HL-60 (cell line): ENCODE results near the gene RPP30.

Experiments used
- DNase-seq, 2 experiments: peaks; one replicate each; pipeline ENCODE4 v3.0.0-alpha.2; 2010 to 2020; ENCODE audit warnings: low read depth in 1 of 2, low spot score in 1 of 2
- H3K27ac ChIP-seq: fragments of 250-450 bp; sonication (Bioruptor Pico); replicated peaks from 2 replicates; pipeline ENCODE4 v1.5.1; 2020; ENCODE audit warnings: mild to moderate bottlenecking, moderate library complexity
- H3K27me3 ChIP-seq: fragments of 250-450 bp; sonication (Bioruptor Pico); 2 replicates; pipeline ENCODE4 v1.5.1; 2021; ENCODE audit warnings: mild to moderate bottlenecking, moderate library complexity; ENCODE audit not compliant: insufficient read depth, poor library complexity, severe bottlenecking
- H3K4me3 ChIP-seq: replicated peaks from 2 replicates; pipeline ENCODE4 v1.5.1; 2011; ENCODE audit warnings: mild to moderate bottlenecking, control low read depth, low read length; ENCODE audit not compliant: insufficient read depth
- CTCF ChIP-seq: IDR thresholded peaks from one replicate; pipeline ENCODE4 v1.5.1; 2011; ENCODE audit warnings: low read length, control low read depth, inconsistent platforms; ENCODE audit not compliant: insufficient read depth
- GABPA ChIP-seq: IDR thresholded peaks from 2 replicates; pipeline ENCODE4 v1.6.1; 2012; ENCODE audit warnings: low read depth
- POLR2AphosphoS5 ChIP-seq: IDR thresholded peaks from 2 replicates; pipeline ENCODE4 v1.6.1; 2012; ENCODE audit warnings: low read depth
- REST ChIP-seq: IDR thresholded peaks from 2 replicates; pipeline ENCODE4 v1.6.1; 2012; ENCODE audit warnings: low read depth; ENCODE audit not compliant: insufficient replicate concordance
- SPI1 ChIP-seq: IDR thresholded peaks from 2 replicates; pipeline ENCODE4 v1.6.1; 2012; ENCODE audit warnings: low read depth, mild to moderate bottlenecking, borderline replicate concordance

Gene RPP30

GRCh38 chr10:90834326-90834725, 37.4 kb upstream of the RPP30 start:
- no peaks in the 10 kb centered on the region for H3K27me3 ChIP-seq
- no peak overlapping the region for H3K27ac ChIP-seq
- DNase-seq, result no peak
- no peak overlapping the region for H3K4me3 ChIP-seq
- TF ChIP-seq SPI1, result no peak
- no peak for TF ChIP-seq REST
- TF ChIP-seq POLR2AphosphoS5, result no peak
- TF ChIP-seq CTCF, result no peak
- no peak for TF ChIP-seq GABPA

DNA sequence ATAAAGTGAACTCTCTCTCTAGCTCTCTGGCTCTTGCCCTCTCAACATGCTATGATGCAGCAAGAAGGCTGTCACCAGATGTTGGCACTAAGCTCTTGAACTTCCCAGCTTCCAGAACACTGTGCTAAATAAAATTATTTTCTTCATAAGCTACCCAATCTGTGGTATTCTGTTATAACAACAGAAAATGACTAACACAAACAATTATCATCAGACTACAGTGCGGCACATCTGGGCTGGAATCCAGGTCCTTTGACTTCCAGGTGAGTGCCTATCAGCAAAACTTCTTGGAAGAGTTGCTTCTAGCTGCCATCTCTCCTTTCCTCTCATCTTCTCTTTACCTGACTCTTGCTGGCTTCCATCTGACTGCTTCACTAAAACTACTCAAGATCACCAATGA, 34.3 kb upstream of the RPP30 start:
- DNase-seq, result no peak
- no peak overlapping the region for H3K27ac ChIP-seq
- no peak for TF ChIP-seq CTCF
- no peak for TF ChIP-seq GABPA
- TF ChIP-seq POLR2AphosphoS5, result no peak
- no peak for TF ChIP-seq REST
- TF ChIP-seq SPI1, result no peak

GRCh38 chr10:90842725-90843124, 29.0 kb upstream of the RPP30 start:
- Histone ChIP-seq H3K27me3 (no peaks in the 10 kb centered on the region), H3K27ac (no peak overlapping the region), H3K4me3 (no peak overlapping the region)
- TF ChIP-seq POLR2AphosphoS5, result no peak
- no peak for TF ChIP-seq SPI1
- no peak for TF ChIP-seq REST
- no peak for TF ChIP-seq GABPA
- TF ChIP-seq CTCF, result no peak
- DNase-seq, result no peak

More for the DNA sequence above, 34.3 kb upstream of the RPP30 start:
- Histone ChIP-seq H3K27me3 (no peaks in the 10 kb centered on the region), H3K4me3 (no peak overlapping the region)
